SK-N-SH (cell line): ENCODE results near the gene DHRS13. TPM values are rescaled to one million over a fixed set of nuclear protein-coding genes. Genes with fewer than 3 reads are reported as not detected.

ENCODE experiments used
- CTCF ChIA-PET: fragments of 300-600, 350-600 bp; formaldehyde crosslinking; extraction: SDS; loops from one replicate; lab custom pipeline; 2021; lab: Yijun Ruan, JAX
- POLR2A ChIA-PET: fragments of 350-600 bp; sonication (Branson Sonifier 250); formaldehyde crosslinking; extraction: SDS; loops from one replicate; lab custom pipeline; 2020; ENCODE audit warnings: antibody characterized with exemption, inconsistent platforms; lab: Yijun Ruan, JAX
- DNase-seq: peaks from one replicate; pipeline ENCODE4 v3.0.0; 2012
- H2AFZ ChIP-seq: fragments of 200-600 bp; sonication (generic); 2 replicates; pipeline ENCODE4 v1.8.1; 2016; ENCODE audit warnings: antibody characterized with exemption, mild to moderate bottlenecking, low read depth
- H3F3A ChIP-seq: fragments of 200-600 bp; sonication (generic); replicated peaks from 2 replicates; pipeline ENCODE3; 2016; ENCODE audit warnings: antibody characterized with exemption, mild to moderate bottlenecking; ENCODE audit not compliant: insufficient read depth
- H3K27ac ChIP-seq, 2 experiments: fragments of 200-500 bp in 1 of 2; fragments of 200-600 bp in 1 of 2; sonication (Bioruptor generic) in 1 of 2; sonication (generic), shearing (Covaris generic) in 1 of 2; 2 replicates each; pipeline versions ENCODE4 v1.5.1 to v1.6.1; 2014 to 2016; ENCODE audit warnings: low read depth in 2 of 2, inconsistent platforms in 1 of 2, low read length in 1 of 2, mild to moderate bottlenecking in 1 of 2, mixed read lengths in 1 of 2
- H3K27me3 ChIP-seq: fragments of 200-600 bp; sonication (generic), shearing (Covaris generic); 2 replicates; pipeline ENCODE4 v1.6.1; 2016; ENCODE audit warnings: mixed run types; ENCODE audit not compliant: insufficient read depth
- H3K36me3 ChIP-seq, 2 experiments: fragments of 200-500 bp in 1 of 2; fragments of 200-600 bp in 1 of 2; sonication (Bioruptor generic) in 1 of 2; sonication (generic) in 1 of 2; replicated peaks in 1 of 2; 2 replicates each; pipeline versions ENCODE3 to v1.5.1; 2014 to 2016; ENCODE audit warnings: low read length in 1 of 2, mild to moderate bottlenecking in 1 of 2; ENCODE audit not compliant: insufficient read depth in 2 of 2, control insufficient read depth in 1 of 2
- H3K4me1 ChIP-seq, 2 experiments: fragments of 200-500 bp in 1 of 2; fragments of 200-600 bp in 1 of 2; sonication (Bioruptor generic) in 1 of 2; sonication (generic), shearing (Covaris generic) in 1 of 2; 2 replicates each; pipeline versions ENCODE4 v1.5.1 to v1.6.1; 2014 to 2016; ENCODE audit warnings: low read depth in 1 of 2, low read length in 1 of 2, mixed run types in 1 of 2; ENCODE audit not compliant: insufficient read depth in 2 of 2, control insufficient read depth in 1 of 2
- H3K4me2 ChIP-seq: fragments of 200-600 bp; sonication (generic), shearing (Covaris generic); 2 replicates; pipeline ENCODE4 v1.6.1; 2017; ENCODE audit warnings: mixed run types
- H3K4me3 ChIP-seq, 2 experiments: fragments of 200-500 bp in 1 of 2; fragments of 200-600 bp in 1 of 2; sonication (Bioruptor generic) in 1 of 2; sonication (generic), shearing (Covaris generic) in 1 of 2; 2 replicates each; pipeline versions ENCODE4 v1.5.1 to v1.8.1; 2014 to 2016; ENCODE audit warnings: low read depth in 2 of 2, inconsistent platforms in 1 of 2, low read length in 1 of 2, mild to moderate bottlenecking in 1 of 2, mixed read lengths in 1 of 2, moderate library complexity in 1 of 2
- H3K79me2 ChIP-seq: fragments of 200-600 bp; sonication (generic); 2 replicates; pipeline ENCODE4 v1.8.1; 2017; ENCODE audit warnings: mild to moderate bottlenecking; ENCODE audit not compliant: insufficient read depth
- H3K9ac ChIP-seq: fragments of 200-600 bp; sonication (generic); 2 replicates; pipeline ENCODE4 v1.6.1; 2017; ENCODE audit warnings: mixed run types
- H3K9me2 ChIP-seq: fragments of 200-600 bp; sonication (generic); 2 replicates; pipeline ENCODE4 v1.6.1; 2017; ENCODE audit warnings: mixed run types
- H3K9me3 ChIP-seq: fragments of 200-600 bp; sonication (generic); 2 replicates; pipeline ENCODE4 v1.6.1; 2017; ENCODE audit warnings: mixed run types, mild to moderate bottlenecking, moderate library complexity
- H4K20me1 ChIP-seq: fragments of 200-600 bp; sonication (generic); 2 replicates; pipeline ENCODE4 v1.6.1; 2017; ENCODE audit warnings: mild to moderate bottlenecking, mixed run types; ENCODE audit not compliant: insufficient read depth
- CTCF ChIP-seq: fragments of 200-600 bp; sonication (generic); IDR thresholded peaks from 2 replicates; pipeline ENCODE4 v1.6.1; 2017; ENCODE audit warnings: antibody characterized with exemption, mild to moderate bottlenecking, moderate library complexity
- FOXM1 ChIP-seq: IDR thresholded peaks from 2 replicates; pipeline ENCODE4 v1.4.0; 2012; ENCODE audit warnings: low read depth, mild to moderate bottlenecking
- GATA2 ChIP-seq: sonication (generic); formaldehyde crosslinking; IDR thresholded peaks from 2 replicates; pipeline ENCODE4 v1.5.0; 2020; ENCODE audit warnings: mild to moderate bottlenecking, missing genetic modification reagents
- MEF2A ChIP-seq: IDR thresholded peaks from 2 replicates; pipeline ENCODE4 v1.4.0; 2012; ENCODE audit warnings: low read depth, borderline replicate concordance
- MXI1 ChIP-seq: IDR thresholded peaks from 2 replicates; pipeline ENCODE4 v1.6.1; 2012; ENCODE audit warnings: mild to moderate bottlenecking, low read depth, low read length, improper control_type of control experiment
- NFIC ChIP-seq: IDR thresholded peaks from 2 replicates; pipeline ENCODE4 v1.4.0; 2012; ENCODE audit warnings: borderline replicate concordance
- RAD21 ChIP-seq: IDR thresholded peaks from 2 replicates; pipeline ENCODE4 v1.6.1; 2012; ENCODE audit warnings: mild to moderate bottlenecking, low read length
- SMC3 ChIP-seq: IDR thresholded peaks from 2 replicates; pipeline ENCODE4 v1.6.1; 2012; ENCODE audit warnings: low read depth, low read length, improper control_type of control experiment
- TAF1 ChIP-seq: IDR thresholded peaks from 2 replicates; pipeline ENCODE4 v1.6.1; 2012; ENCODE audit warnings: low read depth, mild to moderate bottlenecking, low read length, moderate library complexity, borderline replicate concordance
- TCF12 ChIP-seq: IDR thresholded peaks from 2 replicates; pipeline ENCODE4 v1.4.0; 2012
- WGBS: methylation state at CpG from one replicate; pipeline ENCODE4 v1.1.6; 2017; ENCODE audit warnings: low lambda C conversion rate; 5-methylcytosine and 5-hydroxymethylcytosine counted together
- polyA plus RNA-seq, 3 experiments: library from polyadenylated mRNA; depleted of rRNA; stranded (reverse); fragments of >200 nt; gene quantifications; 2 replicates each; pipeline ENCODE4 v1.2.3, GENCODE V29; 2012

DHRS13 gene
- polyA plus RNA-seq, 1 of the 3 experiments (the other 2 are of a cell fraction) = 7.4 TPM

DNA sequence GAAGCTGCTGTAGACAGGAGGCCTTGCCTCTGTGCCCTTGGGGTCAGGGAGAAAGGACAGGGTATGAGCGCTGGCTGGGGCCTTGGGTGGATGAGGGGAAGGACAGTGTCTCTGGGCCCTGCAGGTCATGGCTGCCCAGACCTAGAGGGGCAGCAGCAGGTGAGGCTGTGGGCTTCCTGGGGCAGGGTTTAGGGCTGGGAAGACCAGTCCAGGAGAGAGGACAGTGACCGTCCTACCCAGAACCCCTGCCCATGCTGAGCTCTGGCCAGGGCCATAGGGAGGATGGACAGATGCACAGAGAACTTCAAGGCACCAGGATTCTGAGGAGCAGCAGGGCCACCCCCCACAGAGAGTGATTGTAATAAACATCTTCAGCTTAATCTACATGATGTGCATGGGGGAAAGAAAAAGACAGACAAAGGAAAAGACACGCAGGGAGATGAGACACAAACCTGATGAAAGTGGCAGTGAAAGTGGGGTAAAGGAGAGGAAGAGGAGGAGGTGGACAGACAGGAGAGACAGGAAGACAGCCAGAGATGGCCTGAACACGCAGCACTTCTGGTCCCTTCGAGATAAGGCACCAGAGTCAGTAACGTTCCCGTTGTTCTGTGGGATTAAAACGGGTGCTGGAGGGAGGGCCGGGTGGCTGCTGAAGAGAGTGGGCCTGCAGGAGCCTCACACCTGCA lies 22.9 kb downstream of the DHRS13 start:
- no peak for DNase-seq
- no peaks in the 10 kb centered on the region for H3K9me3 ChIP-seq
- H4K20me1 ChIP-seq = no peaks in the 10 kb centered on the region
- peaks cover 17 to 61% of the 10 kb centered on the region in 2 experiments for H3K36me3 ChIP-seq
- ChIA-PET POLR2A (no interaction called here), CTCF (interaction anchor here (0.6 to 1.7 kb wide), 4 partner anchors 16 to 173 kb away, joined by 3 to 18 read pairs (median 4); no protein-coding TSS in a partner anchor)
- H3K4me1 ChIP-seq = no peaks in the 10 kb centered on the region
- 75% methylated on average over 9 of the region's 9 CpGs for WGBS
- H3K27me3 ChIP-seq = no peaks in the 10 kb centered on the region
- H3K79me2 ChIP-seq = no peaks in the 10 kb centered on the region
- H3K9me2 ChIP-seq = no peaks in the 10 kb centered on the region
- H2AFZ ChIP-seq = no peak overlapping the region
- H3K27ac ChIP-seq = no peak overlapping the region
- no peak overlapping the region for H3K4me2 ChIP-seq
- no peak overlapping the region for H3K9ac ChIP-seq
- H3K4me3 ChIP-seq = no peak overlapping the region
- no peaks in the 10 kb centered on the region for H3F3A ChIP-seq
- TF ChIP-seq GATA2 (no peak), TAF1 (no peak), MEF2A (no peak), NFIC (no peak), TCF12 (no peak), FOXM1 (no peak)

DNA sequence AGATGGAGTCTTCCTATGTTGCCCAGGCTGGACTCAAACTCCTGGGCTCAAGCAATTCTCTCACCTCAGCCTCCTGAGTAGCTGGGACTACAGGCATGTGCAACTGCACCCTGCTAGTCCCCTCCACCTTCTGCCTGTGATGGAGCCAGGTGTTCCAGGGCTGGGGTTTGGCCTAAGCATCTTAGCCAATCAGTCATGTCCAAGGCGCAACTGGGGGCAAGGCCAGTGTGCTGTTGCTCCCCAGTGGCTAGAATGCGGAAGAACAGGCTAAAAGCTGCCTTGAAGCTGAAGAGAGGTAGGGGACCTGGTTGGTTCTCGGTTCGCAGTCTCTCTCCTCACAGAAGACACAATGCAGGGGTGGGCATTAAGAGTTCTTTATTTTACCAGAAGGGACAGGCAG lies 23.9 kb downstream of the DHRS13 start:
- Histone ChIP-seq H3K27ac (no peak overlapping the region), H4K20me1 (no peaks in the 10 kb centered on the region), H3K27me3 (no peaks in the 10 kb centered on the region), H2AFZ (no peak overlapping the region), H3K9me3 (no peaks in the 10 kb centered on the region), H3K79me2 (no peaks in the 10 kb centered on the region), H3K36me3 (peaks cover 17 to 53% of the 10 kb centered on the region in 2 experiments), H3K4me1 (no peaks in the 10 kb centered on the region), H3K4me3 (no peak overlapping the region), H3K9me2 (no peaks in the 10 kb centered on the region), H3K9ac (no peak overlapping the region), H3K4me2 (no peak overlapping the region), H3F3A (peaks cover under 1% of the 10 kb centered on the region)
- DNase-seq = peak; percentile 52
- POLR2A ChIA-PET = no interaction called here
- peak; percentile 52 for TF ChIP-seq CTCF
- TF ChIP-seq RAD21 = peak; percentile 52
- peak; percentile 25; the same call in 1 of the 2 replicates for TF ChIP-seq SMC3
- no peak for TF ChIP-seq MXI1
- CTCF ChIA-PET = interaction anchor here (0.6 to 1.3 kb wide), 4 partner anchors 25 to 119 kb away, joined by 3 to 18 read pairs (median 3); no protein-coding TSS in a partner anchor
- 94% methylated on average over 4 of the region's 4 CpGs for WGBS
